ENCODE measurements around the gene NID1.
A peak's percentile ranks its signal among the peaks of the same experiment; 100 is the strongest.

Gene NID1

GRCh38 chr1:236064674-236065508 is at the start of gene NID1:
TSS of gene NID1 (minus strand) at chr1:236065090. CDS start at chr1:236065079, 11 bp downstream.
- no peak for DNase-seq (ENCODE audit: low read depth)
- H3K4me3 ChIP-seq (ENCODE audit: control insufficient read depth, low read depth, low read length), result peak within 1 kb of the TSS; percentile 56
- TF ChIP-seq CTCF (IDR thresholded peaks at IDR 0.05; ENCODE audit: control insufficient read depth, insufficient read depth, low read depth, low read length, missing control alignments), result peak; percentile 8

- H3K4me3 ChIP-seq (ENCODE audit: control insufficient read depth, low read depth, low read length), result no peak overlapping the region
- no peak for DNase-seq (ENCODE audit: low read depth)
- no peak for TF ChIP-seq CTCF (IDR thresholded peaks at IDR 0.05; ENCODE audit: control insufficient read depth, insufficient read depth, low read depth, low read length, missing control alignments)
Observed at GRCh38 chr1:236114076-236114747, 49.3 kb upstream of the NID1 start.

GRCh38 chr1:236113324-236114032 is 48.6 kb upstream of the NID1 start:
- no peak overlapping the region for H3K4me3 ChIP-seq (ENCODE audit: control insufficient read depth, low read depth, low read length)
- DNase-seq (ENCODE audit: low read depth), result no peak
- TF ChIP-seq CTCF (IDR thresholded peaks at IDR 0.05; ENCODE audit: control insufficient read depth, insufficient read depth, low read depth, low read length, missing control alignments), result no peak

- H3K4me3 ChIP-seq (ENCODE audit: control insufficient read depth, low read depth, low read length), result no peak overlapping the region
- no peak for DNase-seq (ENCODE audit: low read depth)
- no peak for TF ChIP-seq CTCF (IDR thresholded peaks at IDR 0.05; ENCODE audit: control insufficient read depth, insufficient read depth, low read depth, low read length, missing control alignments)
Observed at GRCh38 chr1:236112332-236112627, 47.4 kb upstream of the NID1 start.

- H3K4me3 ChIP-seq (ENCODE audit: control insufficient read depth, low read depth, low read length), result no peak overlapping the region
- no peak for TF ChIP-seq CTCF (IDR thresholded peaks at IDR 0.05; ENCODE audit: control insufficient read depth, insufficient read depth, low read depth, low read length, missing control alignments)
- DNase-seq (ENCODE audit: low read depth), result no peak
Observed at GRCh38 chr1:236111527-236112331, 46.8 kb upstream of the NID1 start.

GRCh38 chr1:236110137-236110536 is 45.2 kb upstream of the NID1 start:
- no peak overlapping the region for H3K4me3 ChIP-seq (ENCODE audit: control insufficient read depth, low read depth, low read length)
- no peak for TF ChIP-seq CTCF (IDR thresholded peaks at IDR 0.05; ENCODE audit: control insufficient read depth, insufficient read depth, low read depth, low read length, missing control alignments)
- no peak for DNase-seq (ENCODE audit: low read depth)

Measured in AG09309 (cell line).